Activated CD4-positive, alpha-beta T cell treated with anti-CD3 and anti-CD28 coated beads, Interleukin-2, Interleukin-4, amounts not matched to agents 100 ng/mL and 50 ng/mL, durations not matched to agents 16 hours and 8 hours (primary cell): Measurements from ENCODE around the gene TMED8.

Source experiments
- DNase-seq: peaks from one replicate; pipeline ENCODE4 v3.0.0-alpha.2; 2020; ENCODE audit warnings: low spot score

TMED8 gene

DNA sequence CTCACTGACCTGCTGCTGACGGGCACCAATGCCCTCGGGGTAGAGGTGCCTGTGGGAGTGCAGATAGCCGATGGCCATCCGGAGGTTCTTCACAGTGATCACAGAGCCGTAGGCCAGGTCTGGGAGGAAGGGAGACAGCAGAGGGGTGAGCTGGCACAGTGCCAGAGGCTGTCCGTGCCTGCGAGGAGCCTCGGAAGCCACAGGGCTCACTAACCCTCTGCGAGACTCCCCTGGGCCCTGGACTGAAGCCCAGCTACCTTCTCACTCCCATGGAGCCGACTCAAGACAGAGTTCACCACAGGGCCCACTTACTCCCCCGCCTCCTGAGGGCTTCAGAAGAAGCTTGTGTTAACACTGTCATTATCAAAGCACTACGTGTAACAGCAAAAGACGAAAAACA, 80.7 kb downstream of the TMED8 start:
- no peak for DNase-seq

DNA sequence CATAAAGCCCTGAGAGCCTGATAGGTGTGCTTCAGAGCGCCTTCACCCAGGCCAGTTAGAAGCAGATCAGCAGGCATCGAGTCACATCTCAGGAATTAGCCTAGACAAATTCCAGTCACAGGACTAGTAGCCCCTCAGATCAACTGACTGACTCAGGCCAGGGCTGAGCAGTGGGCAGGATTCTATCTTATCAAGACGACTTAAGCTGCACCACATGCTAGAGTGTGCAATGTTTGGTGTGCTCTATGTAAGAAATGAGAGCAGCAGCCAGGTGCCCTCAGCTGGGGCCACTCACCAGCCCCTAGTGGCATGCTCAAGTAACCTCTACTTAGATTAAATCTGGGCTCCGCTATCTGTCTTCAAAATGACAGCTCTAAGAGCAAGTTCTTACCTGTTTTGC, 86.2 kb downstream of the TMED8 start:
- DNase-seq, result no peak

DNA sequence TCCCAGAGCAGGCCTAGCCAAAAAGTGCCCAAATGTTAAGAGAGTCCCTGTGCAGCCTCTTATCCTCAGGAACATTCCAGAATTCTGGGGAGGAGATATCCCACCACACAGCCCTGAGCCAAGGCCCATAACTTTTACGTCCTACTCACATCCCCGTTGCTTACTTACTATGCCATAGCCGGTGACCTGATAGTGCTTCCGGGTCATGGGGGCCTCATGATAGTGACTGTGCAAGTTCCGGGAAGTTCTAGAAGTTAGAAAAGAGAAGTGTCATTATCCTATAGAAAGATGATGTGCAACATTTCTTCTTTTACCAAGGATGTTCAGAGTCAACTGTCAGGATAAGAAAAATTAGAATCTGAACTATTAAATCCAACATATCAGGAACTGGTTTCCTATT, 90.3 kb downstream of the TMED8 start:
- DNase-seq, result no peak
